GM12878 (cell line): ENCODE data around the gene SLC11A2. TPM values are rescaled to one million over a fixed set of nuclear protein-coding genes. Genes with fewer than 3 reads are reported as not detected.

Source experiments
- ATAC-seq: fragments of 200-7000 bp; cut with Tn5 transposase; 3 replicates; pipeline ENCODE4 v1.9.1; 2020; ENCODE audit warnings: mild to moderate bottlenecking, moderate library complexity
- BruUV-seq: library from RNA; stranded (reverse); fragments of 400-500 nt; replicated peaks from 2 replicates; lab custom pipeline; 2021; lab: Mats Ljungman, UMichigan
- CTCF ChIA-PET: fragments of 300-600 bp; sonication (Branson Sonifier 250); formaldehyde crosslinking; extraction: SDS; loops from one replicate; lab custom pipeline; 2021; ENCODE audit warnings: inconsistent platforms; lab: Yijun Ruan, JAX
- POLR2A ChIA-PET: fragments of 350-600 bp; formaldehyde crosslinking; extraction: SDS; loops from one replicate; lab custom pipeline; 2021; ENCODE audit warnings: inconsistent platforms; lab: Charles Lee
- RAD21 ChIA-PET: fragments of 300-600 bp; sonication (Branson Sonifier 250); formaldehyde crosslinking; loops from one replicate; lab custom pipeline; 2023; ENCODE audit warnings: antibody characterized with exemption; ENCODE audit not compliant: unreplicated experiment; lab: Charles Lee
- SMC1A ChIA-PET: fragments of 300-600 bp; sonication (Branson Sonifier 250); formaldehyde crosslinking; loops from one replicate; lab custom pipeline; 2023; ENCODE audit not compliant: unreplicated experiment, uncharacterized antibody; lab: Charles Lee
- DNase-seq: peaks from one replicate; pipeline ENCODE4 v3.0.0-alpha.2; 2011; ENCODE audit warnings: low read depth, low spot score
- FAIRE-seq: peaks from 3 replicates; lab custom pipeline; 2011; peaks lifted over from hg19 to GRCh38; lab: Jason Lieb, UNC
- H2AFZ ChIP-seq: 2 replicates; pipeline ENCODE4 v1.6.0; 2011; ENCODE audit warnings: low read depth, low read length, control low read depth; ENCODE audit not compliant: control insufficient read depth
- H3K27ac ChIP-seq: 2 replicates; pipeline ENCODE4 v1.5.1; 2011; ENCODE audit warnings: control low read depth; ENCODE audit not compliant: control insufficient read depth, insufficient read depth
- H3K27me3 ChIP-seq, 2 experiments: replicated peaks in 1 of 2; 2 replicates each; pipeline versions ENCODE4 v1.6.0 to v1.6.1; 2011; ENCODE audit warnings: low read length in 1 of 2; ENCODE audit not compliant: control insufficient read depth in 2 of 2, insufficient read depth in 2 of 2
- H3K36me3 ChIP-seq, 2 experiments: 2 replicates each; pipeline ENCODE4 v1.5.1; 2011; ENCODE audit warnings: low read length in 1 of 2; ENCODE audit not compliant: control insufficient read depth in 2 of 2, insufficient read depth in 2 of 2
- H3K4me1 ChIP-seq: 2 replicates; pipeline ENCODE4 v1.6.1; 2011; ENCODE audit warnings: mild to moderate bottlenecking, low read length, moderate library complexity, mixed read lengths; ENCODE audit not compliant: control insufficient read depth, insufficient read depth
- H3K4me2 ChIP-seq: 2 replicates; pipeline ENCODE4 v1.6.0; 2011; ENCODE audit warnings: control low read depth; ENCODE audit not compliant: control insufficient read depth, insufficient read depth
- H3K4me3 ChIP-seq: fragments of 200-600 bp; sonication (generic); 2 replicates; pipeline ENCODE4 v1.5.1; 2016
- H3K79me2 ChIP-seq: 2 replicates; pipeline ENCODE4 v1.6.0; 2011; ENCODE audit warnings: low read length; ENCODE audit not compliant: control insufficient read depth, insufficient read depth
- H3K9ac ChIP-seq: 2 replicates; pipeline ENCODE4 v1.8.0; 2011; ENCODE audit warnings: low read length, control low read depth, mixed read lengths; ENCODE audit not compliant: control insufficient read depth, insufficient read depth
- H3K9me3 ChIP-seq: replicated peaks from 3 replicates; pipeline ENCODE4 v1.5.1; 2011; ENCODE audit warnings: mild to moderate bottlenecking, low read length; ENCODE audit not compliant: control insufficient read depth, insufficient read depth
- H4K20me1 ChIP-seq: 2 replicates; pipeline ENCODE4 v1.6.0; 2011; ENCODE audit not compliant: control insufficient read depth, insufficient read depth
- BHLHE40 ChIP-seq, 2 experiments: fragments of 450-650 bp in 1 of 2; IDR thresholded peaks; 2 replicates each; pipeline ENCODE4 v1.6.1; 2011 to 2017; ENCODE audit warnings: low read depth in 2 of 2, borderline replicate concordance in 1 of 2, improper control_type of control experiment in 1 of 2, low read length in 1 of 2, mild to moderate bottlenecking in 1 of 2
- BRCA1 ChIP-seq: IDR thresholded peaks from 2 replicates; pipeline ENCODE4 v1.6.1; 2011; ENCODE audit warnings: low read depth, low read length, improper control_type of control experiment
- GABPA ChIP-seq: IDR thresholded peaks from 2 replicates; pipeline ENCODE4 v1.6.1; 2014; ENCODE audit warnings: antibody characterized with exemption, low read depth, mild to moderate bottlenecking, inconsistent platforms
- HSF1 ChIP-seq: fragments of 150-350 bp; IDR thresholded peaks from 2 replicates; pipeline ENCODE4 v1.6.1; 2014; ENCODE audit warnings: mild to moderate bottlenecking, low read depth, low read length
- MEF2B ChIP-seq: fragments of 450-650 bp; IDR thresholded peaks from 2 replicates; pipeline ENCODE4 v1.6.1; 2018; ENCODE audit warnings: mild to moderate bottlenecking, moderate library complexity; ENCODE audit not compliant: partially characterized antibody, poor library complexity, severe bottlenecking
- NFYA ChIP-seq: IDR thresholded peaks from 2 replicates; pipeline ENCODE4 v1.6.1; 2011; ENCODE audit warnings: low read depth, mild to moderate bottlenecking, low read length, improper control_type of control experiment, borderline replicate concordance
- PKNOX1 ChIP-seq: fragments of 450-650 bp; IDR thresholded peaks from 2 replicates; pipeline ENCODE4 v1.6.1; 2016; ENCODE audit warnings: mild to moderate bottlenecking
- TCF3 ChIP-seq: IDR thresholded peaks from 2 replicates; pipeline ENCODE4 v1.6.1; 2012; ENCODE audit warnings: low read depth, mild to moderate bottlenecking, low read length, borderline replicate concordance; ENCODE audit not compliant: insufficient read depth
- WGBS: methylation state at CpG from one replicate; pipeline ENCODE4 v1.1.6; 2016; ENCODE audit warnings: low lambda C conversion rate; ENCODE audit not compliant: insufficient replicate concordance, insufficient coverage; ENCODE audit errors: missing lambda C conversion rate; 5-methylcytosine and 5-hydroxymethylcytosine counted together
- in situ Hi-C: fragments of 300-500 bp; cut with MboI; formaldehyde crosslinking; loops from 9 replicates; pipeline ENCODE4 v1.14.3; 2018; ENCODE audit warnings: mixed read lengths
- intact Hi-C: fragments of 100-400 bp; cut with micrococcal nuclease; formaldehyde crosslinking; loops from one replicate; pipeline ENCODE4 v1.14.2; 2022; ENCODE audit not compliant: unreplicated experiment
- polyA plus RNA-seq, 11 experiments: library from polyadenylated mRNA; depleted of rRNA in 4 of 11; unstranded in 6 of 11; stranded (reverse) in 5 of 11; fragments of >200 nt; fragmentation: Nextera tagmentation in 4 of 11; fragmentation: Illumina TruSeq in 1 of 11; extraction: Ambion mirVana in 4 of 11; extraction: Trizol in 1 of 11; gene quantifications; 1 replicate in 1 of 11; 2 replicates in 10 of 11; pipeline versions ENCODE4 v1.2.1 to v1.2.3, GENCODE V29; 2011 to 2016; ENCODE audit warnings: inconsistent platforms in 2 of 11, missing spikeins in 2 of 11, low read depth in 1 of 11
- total RNA-seq, 4 experiments: library from RNA; depleted of rRNA in 3 of 4; stranded (reverse); fragments of >200 nt in 3 of 4; fragmentation: Illumina TruSeq in 1 of 4; extraction: Trizol in 1 of 4; gene quantifications; 2 replicates each; pipeline versions ENCODE4 v1.2.1 to v1.2.3, GENCODE V29; 2013 to 2021

The SLC11A2 gene
- total and polyA plus RNA-seq, 10 of the 15 experiments (the other 5 are each of a cell fraction or from before 2014, with no cell fraction given), result 6.2 to 29.4 (median 15.6) TPM

GRCh38 chr12:51000245-51000644, 25.9 kb downstream of the SLC11A2 start (continued):
- no peak for TF ChIP-seq PKNOX1
- no peak for TF ChIP-seq MEF2B
- no peak for TF ChIP-seq BHLHE40 (IDR thresholded peaks at IDR 0.05; ENCODE audit: borderline replicate concordance in 1 of 2, low read depth in 2 of 2, low read length in 1 of 2)
- TF ChIP-seq, all 136 proteins: peak for 0

GRCh38 chr12:50999093-50999492, 27.1 kb downstream of the SLC11A2 start:
- 89% methylated on average over 4 of the region's 4 CpGs for WGBS
- POLR2A ChIA-PET, result no interaction called here
- H3K4me3 ChIP-seq, result no peak overlapping the region
- no peak for FAIRE-seq
- H3K27me3 ChIP-seq, result no peaks in the 10 kb centered on the region
- H3K9ac ChIP-seq, result no peak overlapping the region
- CTCF ChIA-PET, result interaction anchor here (1.2 to 1.3 kb wide), 2 partner anchors 11 to 175 kb away, joined by 3 to 5 read pairs; no protein-coding TSS in a partner anchor
- H3K79me2 ChIP-seq, result no peaks in the 10 kb centered on the region
- RAD21 ChIA-PET, result interaction anchor here (1.0 kb wide), 1 partner anchor 22 kb away, joined by 3 read pairs; no protein-coding TSS in a partner anchor
- no peak for DNase-seq
- intact Hi-C loops (no loop called here), in situ Hi-C loops (no loop called here)
- no peak for ATAC-seq
- SMC1A ChIA-PET, result interaction anchor here (0.8 to 1.3 kb wide), 3 partner anchors 13 to 342 kb away, joined by 3 to 6 read pairs (median 4); no protein-coding TSS in a partner anchor
- BruUV-seq, result no TSS peak
- H4K20me1 ChIP-seq, result no peaks in the 10 kb centered on the region
- H2AFZ ChIP-seq, result no peak overlapping the region
- H3K4me1 ChIP-seq, result no peaks in the 10 kb centered on the region
- H3K27ac ChIP-seq, result no peak overlapping the region
- TF ChIP-seq GABPA, result no peak
- TF ChIP-seq HSF1, result no peak
- TF ChIP-seq BRCA1, result no peak
- TF ChIP-seq TCF3, result no peak
- TF ChIP-seq NFYA, result no peak
- no peaks in the 10 kb centered on the region for H3K9me3 ChIP-seq
- no peak overlapping the region for H3K4me2 ChIP-seq
- peaks cover 2 to 11% of the 10 kb centered on the region in 2 experiments for H3K36me3 ChIP-seq
